Activated gamma-delta T cell (primary cell): ENCODE data around the gene MERTK.

Experiments used
- DNase-seq: peaks from one replicate; lab custom pipeline; 2025; lab: John Stamatoyannopoulos, UW

MERTK gene

DNA sequence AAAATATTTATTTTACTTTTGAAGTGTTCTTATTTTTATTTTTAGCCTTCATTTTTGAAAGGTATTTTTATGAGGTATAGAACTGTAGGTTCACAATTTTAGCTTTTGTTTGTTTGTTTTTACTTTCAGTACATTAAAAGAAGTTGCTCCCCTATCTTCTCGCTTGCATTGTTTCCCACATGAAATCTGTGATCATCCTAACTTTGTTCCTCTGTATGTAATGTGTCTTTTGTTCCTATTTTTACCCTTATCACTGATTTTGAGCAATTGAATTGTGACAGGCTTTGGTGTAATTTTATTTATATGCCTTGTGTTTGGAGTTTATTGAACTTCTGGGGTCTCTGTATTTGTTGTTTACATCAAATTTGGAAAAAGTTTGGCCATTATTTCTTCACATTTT, 78.8 kb downstream of the MERTK start:
- no peak for DNase-seq

DNA sequence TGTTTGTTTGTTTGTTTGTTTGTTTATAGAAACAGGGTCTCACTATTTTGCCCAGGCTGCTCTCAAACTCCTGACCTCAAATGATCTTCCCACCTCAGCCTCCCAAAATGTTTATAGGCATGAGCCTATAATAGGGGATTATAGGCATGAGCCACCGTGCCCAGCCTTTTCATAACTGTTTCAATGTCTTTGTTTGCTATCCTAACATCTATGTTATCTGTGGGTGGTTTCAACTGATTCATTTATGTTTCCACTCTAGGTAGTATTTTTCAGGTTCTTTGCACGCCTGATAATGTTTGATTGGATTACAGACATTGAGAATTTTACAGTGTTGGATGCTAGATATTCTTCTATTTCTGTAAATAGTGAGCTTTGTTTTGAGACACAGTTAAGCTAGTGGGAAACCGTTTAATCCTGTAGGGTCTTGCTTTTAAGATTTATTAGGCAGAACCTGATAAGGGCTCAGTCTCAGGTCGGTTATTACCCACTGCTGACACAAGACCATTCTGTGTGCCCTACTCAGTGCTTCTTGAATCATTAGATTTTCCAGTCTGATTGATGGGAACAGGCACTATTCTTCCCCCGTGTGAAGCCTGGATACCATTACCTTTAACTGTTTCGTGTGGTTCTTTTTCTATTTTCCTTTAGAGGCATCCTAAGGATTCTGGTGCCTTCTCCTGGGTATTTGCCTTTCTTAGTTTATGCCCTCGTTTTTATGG, 80.2 kb downstream of the MERTK start:
- DNase-seq, result no peak

DNA sequence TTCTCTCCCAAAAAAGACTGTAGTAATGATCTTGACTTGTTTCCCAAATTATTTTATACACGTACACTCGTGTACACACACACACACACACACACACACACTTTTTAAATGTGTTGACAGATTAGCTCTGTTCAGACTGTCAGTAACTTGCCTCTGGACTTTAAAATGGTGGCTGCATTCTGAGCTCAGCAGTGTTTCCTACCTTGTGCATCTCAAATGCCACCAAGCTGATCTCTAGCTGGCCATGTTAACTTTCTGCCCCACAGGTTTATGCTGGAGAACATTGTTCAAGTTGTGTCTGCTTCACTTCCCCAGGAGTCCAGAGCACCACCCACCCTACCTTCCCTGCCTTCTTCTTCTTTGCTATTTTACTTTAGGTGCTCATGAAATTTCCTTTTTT, 83.3 kb downstream of the MERTK start:
- no peak for DNase-seq

DNA sequence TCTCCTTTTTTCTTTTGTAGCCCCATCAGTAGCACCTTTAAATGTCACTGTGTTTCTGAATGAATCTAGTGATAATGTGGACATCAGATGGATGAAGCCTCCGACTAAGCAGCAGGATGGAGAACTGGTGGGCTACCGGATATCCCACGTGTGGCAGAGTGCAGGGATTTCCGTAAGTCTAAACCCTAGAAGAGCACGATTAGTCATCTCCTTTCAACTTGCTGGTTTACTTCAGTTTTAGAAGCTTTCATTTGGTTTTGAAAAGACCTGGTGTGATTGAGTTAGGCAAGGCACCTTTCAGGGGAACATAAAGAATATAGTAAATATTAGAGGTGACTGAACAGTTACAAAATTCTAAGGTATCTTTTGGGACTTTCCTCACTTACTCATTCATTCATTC, 84.4 kb downstream of the MERTK start:
- DNase-seq, result no peak

DNA sequence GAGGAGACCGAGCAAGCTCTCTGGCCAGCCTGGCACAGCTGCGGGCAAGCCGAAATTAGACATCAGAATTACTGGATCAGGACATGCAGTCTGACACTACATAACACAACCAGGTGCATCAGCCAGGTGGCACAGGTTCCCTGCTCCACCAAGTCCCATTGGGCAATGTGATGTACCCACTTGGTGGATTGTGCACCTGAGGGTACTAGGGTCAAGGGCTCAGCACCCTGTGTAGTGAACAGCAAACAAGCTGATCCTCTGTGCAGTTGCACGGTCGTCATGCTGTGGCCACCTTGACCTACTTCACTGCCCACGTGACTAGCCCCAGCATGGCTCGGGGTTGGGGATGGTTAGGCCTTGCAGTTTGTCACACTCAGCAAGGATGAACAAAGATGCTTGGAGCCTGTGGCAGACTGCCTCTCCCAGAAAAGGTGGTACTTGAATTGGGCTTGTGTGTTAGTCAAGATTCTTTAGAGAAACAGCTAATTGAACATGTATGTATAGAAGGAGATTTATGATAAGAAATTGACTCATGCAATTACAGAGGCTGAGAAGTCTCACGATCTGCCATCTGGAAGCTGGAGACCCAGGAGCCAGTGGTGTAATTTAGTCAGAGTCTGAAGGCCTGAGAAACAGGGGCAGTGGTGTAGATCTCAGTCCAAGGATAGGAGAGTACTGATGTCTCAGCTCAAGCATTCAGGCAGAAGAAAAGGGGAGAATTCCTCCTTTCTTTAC, 85.2 kb downstream of the MERTK start:
- no peak for DNase-seq

DNA sequence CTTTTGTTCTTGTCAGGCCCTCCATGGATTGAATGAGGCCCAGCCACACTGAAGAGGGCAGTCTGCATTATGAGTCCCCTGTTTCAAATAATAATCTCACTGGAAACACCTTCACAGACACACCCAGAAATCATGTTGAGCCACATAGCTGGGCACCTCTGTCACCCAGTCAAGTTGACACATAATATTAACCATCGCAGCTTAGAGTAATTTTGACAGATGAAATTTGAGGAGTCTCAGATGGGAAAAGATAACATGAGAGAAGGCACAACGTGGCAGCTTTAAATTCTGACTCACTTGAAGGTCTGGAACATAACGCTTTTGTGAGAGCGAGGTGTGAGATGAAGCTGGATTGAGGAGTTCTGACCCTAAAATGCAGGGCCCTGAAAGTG, 85.8 kb downstream of the MERTK start:
- DNase-seq, result no peak

DNA sequence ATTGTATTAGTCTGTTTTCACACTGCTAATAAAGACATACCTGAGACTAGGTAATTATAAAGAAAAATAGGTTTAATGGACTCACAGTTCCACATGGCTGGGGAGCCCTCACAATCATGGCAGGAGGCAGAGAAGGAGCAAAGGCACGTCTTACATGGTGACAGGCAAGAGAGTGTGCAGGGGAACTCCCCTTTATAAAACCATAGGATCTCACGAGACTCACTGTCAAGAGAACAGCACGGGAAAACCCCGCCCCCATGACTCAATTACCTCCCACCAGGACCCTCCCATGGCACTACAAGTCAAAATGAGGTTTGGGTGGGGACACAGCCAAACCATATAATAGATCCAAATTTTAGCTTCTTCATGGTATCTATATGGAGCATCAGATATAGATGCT, 87.1 kb downstream of the MERTK start:
- DNase-seq, result no peak

DNA sequence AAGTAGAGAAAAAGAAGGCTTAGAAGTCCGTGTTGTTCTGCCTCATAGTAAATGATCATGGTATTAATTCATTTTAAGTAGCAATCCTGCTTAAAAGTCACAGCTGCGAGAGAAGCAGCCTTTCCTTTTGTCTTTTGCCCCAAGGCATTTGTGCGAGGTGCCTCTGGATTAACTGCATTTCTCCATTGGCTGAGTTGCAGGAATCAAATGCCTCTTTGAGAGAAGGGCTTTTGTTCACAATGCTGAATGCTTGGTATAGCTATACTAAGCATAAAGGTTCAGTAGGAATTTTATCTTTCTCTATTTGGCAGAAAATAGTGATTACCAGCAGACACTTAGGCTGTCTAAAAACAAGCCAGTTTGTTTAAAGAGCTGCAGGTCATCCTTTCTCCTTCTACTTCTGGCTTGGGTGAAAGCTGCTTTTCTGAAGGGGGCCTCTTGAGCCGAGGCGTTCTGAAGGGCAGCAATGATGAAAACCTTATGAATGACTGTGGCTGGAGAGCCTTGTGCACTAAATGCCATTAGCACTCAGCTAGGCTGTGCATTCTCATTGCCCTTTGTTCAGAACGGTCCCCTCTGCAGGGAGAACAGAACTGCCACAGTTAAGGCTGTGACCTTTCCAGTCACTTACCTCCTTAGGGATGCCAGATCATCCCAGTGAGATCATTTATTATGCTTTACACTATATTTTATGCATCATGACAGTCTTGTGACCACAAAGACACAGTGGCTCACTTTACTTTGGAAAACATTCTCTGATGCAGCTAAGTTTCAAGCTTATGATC, 87.9 kb downstream of the MERTK start:
- DNase-seq, result no peak

DNA sequence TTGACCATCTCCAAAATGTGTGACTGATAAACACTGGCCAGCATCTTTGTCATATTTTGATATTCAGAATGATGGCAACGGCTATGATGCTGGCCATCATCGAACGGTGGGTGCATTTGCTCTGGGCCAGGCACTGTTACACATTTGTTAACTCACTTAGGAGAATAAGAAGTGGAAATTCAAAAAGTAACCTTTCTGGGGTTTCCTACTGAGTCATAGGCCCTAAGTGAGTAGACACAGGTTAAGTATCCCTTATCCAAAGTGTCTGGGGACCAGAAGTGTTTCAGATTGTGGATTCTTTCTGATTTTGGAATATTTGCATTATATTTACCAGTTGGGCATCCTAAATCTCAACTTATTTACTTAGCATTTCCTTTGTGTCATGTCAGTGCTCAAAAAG, 92.0 kb downstream of the MERTK start:
- DNase-seq, result no peak

DNA sequence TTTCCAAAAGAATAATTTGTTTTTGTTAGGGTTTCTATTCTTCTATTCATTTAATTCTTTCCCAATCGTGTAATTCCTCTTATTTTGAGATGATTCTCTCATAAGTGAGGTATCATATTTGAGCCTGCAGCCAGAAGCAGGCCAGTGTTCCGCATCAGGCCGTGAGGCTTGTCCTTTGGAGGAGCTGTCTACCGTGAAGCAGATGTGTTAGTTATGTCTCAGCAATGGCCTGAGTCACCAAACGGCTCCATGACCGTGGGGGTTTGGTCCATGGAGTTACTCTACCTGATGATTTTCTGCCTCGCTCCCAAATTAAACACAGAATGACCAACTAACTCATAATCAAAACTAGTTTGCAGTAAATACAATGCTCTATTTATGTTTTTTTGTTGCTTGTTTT, 92.4 kb downstream of the MERTK start:
- no peak for DNase-seq

DNA sequence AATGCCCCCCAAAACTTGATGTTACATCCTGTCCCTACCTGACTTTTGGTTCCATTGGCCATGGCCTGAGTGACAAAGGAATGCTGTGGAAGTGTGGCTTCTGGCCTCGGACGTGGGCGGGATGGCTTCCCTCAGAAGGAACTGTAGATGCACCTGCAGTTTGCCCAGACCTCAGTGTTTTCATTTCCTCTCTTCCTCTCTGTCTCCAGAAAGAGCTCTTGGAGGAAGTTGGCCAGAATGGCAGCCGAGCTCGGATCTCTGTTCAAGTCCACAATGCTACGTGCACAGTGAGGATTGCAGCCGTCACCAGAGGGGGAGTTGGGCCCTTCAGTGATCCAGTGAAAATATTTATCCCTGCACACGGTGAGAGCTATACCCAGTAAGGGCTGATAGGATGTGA, 95.6 kb downstream of the MERTK start:
- no peak for DNase-seq

DNA sequence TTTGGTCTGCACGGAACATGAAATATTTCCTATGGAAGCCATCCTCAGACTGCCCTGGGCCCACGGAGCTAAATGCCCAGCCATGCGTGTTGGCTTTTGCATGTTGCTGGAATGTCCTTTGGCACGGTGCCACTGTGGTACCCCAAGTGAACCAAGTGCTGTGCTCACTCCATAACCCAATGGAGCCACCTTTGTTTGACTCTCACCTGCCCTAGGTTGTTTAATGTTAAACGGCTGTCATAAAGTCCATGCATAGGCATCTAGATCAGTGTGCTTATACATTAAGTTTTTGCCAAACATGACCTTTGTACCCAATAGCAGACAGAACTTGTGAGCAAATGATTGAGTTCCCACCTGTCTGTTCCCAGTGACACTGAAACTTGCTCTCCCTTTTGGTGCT, 96.7 kb downstream of the MERTK start:
- DNase-seq, result no peak

DNA sequence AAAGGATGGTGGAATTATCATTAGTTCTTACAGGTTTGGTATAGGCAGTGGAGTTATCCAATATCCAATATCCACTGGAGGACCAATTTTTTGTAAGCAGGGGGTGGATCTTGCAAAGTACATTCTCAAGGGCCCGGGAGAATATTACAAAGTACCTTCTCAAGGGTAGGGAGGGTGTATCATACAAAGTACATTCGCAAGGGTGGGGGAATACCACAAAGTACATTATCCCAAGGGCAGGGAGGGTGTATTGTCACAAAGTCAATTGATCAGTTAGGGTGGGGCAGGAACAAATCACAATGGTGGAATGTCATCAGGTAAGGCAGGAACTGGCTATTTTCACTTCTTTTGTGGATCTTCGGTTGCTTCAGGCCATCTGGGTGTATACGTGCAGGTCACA, 101.4 kb downstream of the MERTK start:
- no peak for DNase-seq

DNA sequence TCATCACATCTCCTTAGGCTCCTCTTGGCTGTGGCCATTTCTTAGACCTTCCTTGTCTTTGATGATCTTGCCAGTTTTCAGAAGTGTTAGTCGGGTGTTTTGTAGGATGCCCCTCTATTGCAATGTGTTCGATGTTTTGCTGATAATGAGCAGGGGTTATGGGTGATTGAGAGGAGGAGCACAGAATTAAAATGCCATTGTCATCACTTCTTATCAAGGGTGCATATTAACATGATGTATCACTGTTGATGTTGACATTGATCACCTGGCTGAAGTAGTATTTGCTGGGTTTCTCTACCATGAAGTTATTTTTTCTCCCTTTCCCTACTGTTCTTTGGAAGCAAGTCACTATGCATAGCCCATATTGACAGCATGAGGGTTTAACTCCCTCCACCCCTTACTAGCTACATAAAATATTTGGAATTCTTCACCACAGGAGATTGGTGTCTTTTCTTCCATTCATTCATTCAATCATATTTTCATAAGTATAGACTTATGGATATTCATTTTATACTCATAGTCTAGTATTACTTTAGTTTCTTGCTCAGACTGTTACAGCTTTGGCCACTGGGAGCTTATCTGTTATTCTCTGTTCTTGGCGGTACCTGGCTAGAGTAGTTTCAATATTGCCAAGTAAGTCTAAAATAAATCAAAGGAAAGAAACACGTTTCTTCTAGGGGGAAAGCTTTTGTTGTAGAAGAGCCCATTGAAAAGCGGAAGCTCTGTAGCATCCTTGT, 102.2 kb downstream of the MERTK start:
- no peak for DNase-seq

DNA sequence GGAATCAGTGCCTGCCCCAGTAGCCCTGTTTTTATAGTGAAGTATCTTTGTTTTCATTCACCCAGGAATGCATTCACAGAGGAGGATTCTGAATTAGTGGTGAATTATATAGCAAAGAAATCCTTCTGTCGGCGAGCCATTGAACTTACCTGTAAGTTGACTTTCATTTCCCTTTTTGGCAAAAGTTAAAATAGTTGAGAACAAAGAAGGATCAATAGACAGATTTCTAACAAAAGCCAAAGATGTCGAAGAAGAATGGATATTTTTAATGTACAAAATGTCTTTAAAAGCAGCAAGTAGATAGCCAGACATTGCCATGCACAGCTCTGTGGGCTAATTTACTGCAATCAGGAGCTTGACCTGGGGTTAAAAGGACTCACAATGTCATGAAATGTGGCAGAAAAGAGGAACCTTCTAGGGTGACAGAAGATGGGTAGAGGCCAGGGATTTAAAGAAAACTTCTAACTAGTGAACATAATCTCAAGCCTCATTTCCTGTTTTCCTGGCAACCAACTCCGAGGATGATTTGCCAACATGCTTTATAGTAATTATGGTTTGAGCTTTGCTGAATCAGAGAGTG, 102.8 kb downstream of the MERTK start:
- DNase-seq, result no peak

DNA sequence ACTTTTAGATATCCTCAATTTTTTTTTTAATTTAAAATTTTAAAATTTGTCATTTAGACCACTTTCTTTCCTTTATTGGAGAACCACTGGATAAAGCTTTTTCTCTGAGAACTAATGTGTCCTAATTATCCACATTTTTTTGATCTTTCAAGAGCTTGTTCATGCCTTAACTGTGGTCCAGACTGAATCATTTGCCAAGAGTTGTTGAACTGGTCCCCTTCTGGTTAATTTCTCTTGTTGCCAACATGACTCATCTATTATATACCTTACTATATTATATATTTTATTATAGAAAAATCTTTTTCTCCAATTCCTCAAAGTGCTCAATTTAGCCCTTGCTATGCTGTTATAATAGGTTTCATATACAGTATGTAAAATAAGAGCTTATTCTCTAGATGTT, 103.5 kb downstream of the MERTK start:
- DNase-seq, result no peak

DNA sequence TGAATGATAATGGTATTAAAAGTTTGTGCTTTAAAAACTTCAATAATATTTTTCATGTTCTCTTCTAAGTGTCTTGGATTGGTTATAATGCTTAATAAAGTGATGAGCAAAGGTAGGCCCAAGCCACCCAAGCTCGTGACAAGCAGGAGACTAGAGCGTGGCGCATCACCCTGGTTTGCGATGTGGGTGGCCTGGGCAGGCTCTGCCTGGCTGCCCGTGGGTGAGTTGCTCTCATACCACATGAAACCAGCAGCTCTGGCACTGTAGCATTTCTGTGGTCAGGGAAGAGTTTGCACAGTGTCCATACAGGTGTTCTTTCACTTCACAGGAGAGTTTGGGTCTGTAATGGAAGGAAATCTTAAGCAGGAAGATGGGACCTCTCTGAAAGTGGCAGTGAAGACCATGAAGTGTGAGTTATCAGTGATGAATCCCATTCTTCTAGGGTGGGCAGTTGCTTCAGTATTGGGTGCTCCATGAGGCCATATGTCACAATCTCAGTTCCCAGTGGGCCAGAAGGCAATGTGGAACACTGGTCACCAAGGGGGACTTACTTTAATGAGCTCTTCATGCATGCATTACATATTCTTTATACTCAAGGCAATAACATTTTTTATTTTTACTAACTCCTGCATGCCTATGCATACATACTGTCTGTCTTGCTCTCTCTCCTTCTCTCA, 105.3 kb downstream of the MERTK start:
- no peak for DNase-seq

DNA sequence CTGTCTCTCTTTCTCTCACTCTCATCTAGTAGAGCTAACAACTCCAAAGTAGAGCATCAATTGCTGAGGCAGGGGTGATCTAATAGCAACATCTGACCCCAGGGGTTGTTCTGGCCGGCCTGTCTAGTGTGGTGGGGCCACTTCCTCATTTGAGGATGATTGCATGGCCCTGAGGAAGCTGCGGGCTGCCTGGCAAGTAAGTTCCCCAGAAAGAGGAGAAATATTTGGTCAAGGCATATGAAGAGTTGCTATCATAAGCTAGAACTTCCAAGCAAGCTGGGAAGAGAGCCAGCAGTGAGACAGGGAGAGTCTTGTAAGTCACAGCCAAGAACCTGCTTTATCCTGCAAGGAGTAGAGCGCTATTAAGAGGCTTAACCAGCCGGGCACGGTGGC, 105.8 kb downstream of the MERTK start:
- DNase-seq, result no peak

DNA sequence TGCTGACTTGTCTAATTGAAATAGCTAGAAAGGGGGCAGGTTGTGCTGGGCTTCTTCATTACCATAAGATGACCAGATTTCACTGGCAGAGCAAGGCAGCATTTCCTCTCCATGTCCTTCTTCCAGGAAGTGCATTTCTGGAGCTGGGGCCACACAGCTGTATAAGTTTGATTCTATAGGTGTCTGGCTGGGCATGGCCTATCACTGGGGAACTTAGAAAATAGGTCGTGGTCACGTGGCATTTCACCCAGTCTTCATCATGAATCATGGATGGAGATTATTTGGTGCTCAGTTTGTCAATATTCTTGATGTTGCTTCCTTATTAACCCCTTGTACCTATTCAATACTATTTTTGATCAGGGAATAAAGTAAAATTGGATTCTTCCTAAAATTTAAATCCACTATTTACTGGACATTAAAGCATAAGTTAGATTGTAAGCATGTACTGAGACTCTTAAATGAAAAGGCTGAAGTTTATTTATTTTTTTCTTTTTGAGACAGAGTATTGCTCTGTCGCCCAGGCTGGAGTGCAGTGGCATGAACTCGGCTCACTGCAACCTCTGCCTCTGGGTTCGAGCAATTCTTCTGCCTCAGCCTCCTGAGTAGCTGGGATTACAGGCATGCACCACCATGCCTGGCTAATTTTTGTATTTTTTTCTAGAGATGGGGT, 107.1 kb downstream of the MERTK start:
- DNase-seq, result no peak

DNA sequence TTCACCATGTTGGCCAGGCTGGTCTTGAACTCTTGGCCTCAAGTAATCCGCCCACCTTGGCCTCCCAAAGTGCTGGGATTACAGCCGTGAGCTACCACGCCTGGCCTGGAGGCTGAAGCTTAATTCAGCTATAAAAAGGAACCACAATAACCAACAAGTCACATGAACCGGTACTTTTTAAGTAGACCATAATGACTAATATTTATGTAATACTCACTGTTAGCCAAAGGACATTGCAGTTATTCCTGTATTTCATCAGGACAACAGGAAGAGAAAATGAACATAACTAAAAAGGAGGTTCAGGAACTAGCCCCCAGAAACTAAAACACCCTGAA, 107.6 kb downstream of the MERTK start:
- DNase-seq, result no peak

DNA sequence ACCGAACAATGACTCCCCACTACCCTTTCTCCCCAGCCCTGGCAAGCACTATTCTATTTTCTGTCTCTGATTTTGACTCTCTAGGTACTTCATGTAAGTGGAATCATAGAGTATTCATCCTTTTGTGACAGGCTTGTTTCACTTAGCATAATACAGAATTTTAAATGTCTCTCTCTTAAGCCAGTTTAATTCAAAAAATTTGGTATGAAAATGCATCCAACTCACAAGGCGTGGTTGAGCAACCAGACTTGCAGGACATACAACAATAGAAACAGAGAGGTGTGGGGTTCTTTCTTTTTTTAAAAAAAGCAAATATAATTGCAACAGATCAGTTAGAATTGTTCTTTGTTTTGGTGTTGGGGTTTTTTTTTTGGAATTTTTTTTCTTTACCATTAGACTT, 109.1 kb downstream of the MERTK start:
- no peak for DNase-seq
